CD4-positive, alpha-beta T cell treated with Interleukin-12 subunit alpha and Interleukin-12 subunit beta, for 1 hour (primary cell): ENCODE data around the gene ENTHD1.

ENCODE experiments used
- DNase-seq: peaks from one replicate; pipeline ENCODE4 v3.0.0-alpha.2; 2020

The ENTHD1 gene

GRCh38 chr22:39839917-39840510, 53.5 kb downstream of the ENTHD1 start:
- peak; percentile 20 for DNase-seq

- no peak for DNase-seq
Measured at GRCh38 chr22:39839204-39839603, 54.4 kb downstream of the ENTHD1 start.

DNA sequence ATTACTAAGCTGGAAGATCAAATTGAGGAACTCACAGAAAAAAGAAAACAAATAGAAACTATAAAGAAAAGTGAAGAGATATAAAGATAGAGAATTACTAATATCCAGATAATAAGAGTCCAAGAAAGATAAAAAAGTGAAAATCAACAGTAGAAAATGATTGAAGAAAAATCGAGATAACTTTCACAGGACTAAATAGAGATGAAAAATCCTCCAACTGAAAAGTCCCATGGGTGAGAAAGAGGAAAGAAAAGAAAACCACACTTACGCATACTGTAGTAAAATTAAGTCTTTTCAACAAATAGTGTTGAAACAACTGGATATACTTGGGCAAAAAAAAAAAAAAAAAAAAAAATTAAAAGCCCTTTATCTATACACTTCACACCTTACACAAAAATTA, 60.0 kb downstream of the ENTHD1 start:
- DNase-seq, result no peak

DNA sequence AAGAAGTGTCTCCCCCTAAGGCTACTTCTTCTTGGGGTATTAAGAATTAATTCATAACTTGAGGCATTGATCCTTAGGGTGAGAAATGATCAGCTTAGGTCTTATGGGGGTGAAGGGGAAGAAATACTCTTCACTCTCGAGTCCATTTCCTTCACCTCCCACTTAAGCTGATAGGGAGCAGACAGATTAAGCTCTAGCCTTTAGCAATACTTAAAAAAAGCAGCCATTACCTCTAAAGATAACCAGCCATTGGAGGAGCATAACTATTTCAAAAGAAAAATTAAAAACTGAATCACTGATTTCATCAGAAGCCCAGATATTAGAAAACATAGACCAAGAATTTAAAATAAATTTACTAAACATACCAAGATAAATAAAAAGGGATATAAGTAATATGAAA, 60.5 kb downstream of the ENTHD1 start:
- DNase-seq, result no peak

DNA sequence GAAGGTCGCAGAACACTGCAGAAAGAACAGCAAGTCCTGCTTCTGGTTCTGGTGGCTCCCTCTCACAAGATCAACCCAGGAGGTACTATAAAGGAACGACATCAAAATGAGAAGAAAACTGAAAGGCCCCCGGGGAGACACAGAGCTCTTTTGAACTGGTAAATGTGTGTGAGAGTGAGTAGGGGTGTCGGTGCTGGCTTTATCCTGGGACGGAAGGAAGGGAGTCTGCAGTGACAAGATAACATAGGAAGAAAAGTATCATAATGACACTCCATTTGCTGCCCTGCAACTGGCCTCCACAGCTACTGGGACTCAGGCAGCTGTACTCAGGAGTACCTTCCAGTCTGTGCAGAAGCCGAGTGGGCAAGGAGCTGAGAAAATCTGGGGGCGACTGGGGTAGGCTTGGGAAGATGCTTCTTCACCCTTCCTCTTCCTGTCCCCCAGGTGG, 60.9 kb downstream of the ENTHD1 start:
- DNase-seq, result no peak

- DNase-seq, result no peak
Measured at GRCh38 chr22:39825661-39826102, 67.9 kb downstream of the ENTHD1 start.

GRCh38 chr22:39821008-39821407, 72.6 kb downstream of the ENTHD1 start:
- DNase-seq, result no peak

DNA sequence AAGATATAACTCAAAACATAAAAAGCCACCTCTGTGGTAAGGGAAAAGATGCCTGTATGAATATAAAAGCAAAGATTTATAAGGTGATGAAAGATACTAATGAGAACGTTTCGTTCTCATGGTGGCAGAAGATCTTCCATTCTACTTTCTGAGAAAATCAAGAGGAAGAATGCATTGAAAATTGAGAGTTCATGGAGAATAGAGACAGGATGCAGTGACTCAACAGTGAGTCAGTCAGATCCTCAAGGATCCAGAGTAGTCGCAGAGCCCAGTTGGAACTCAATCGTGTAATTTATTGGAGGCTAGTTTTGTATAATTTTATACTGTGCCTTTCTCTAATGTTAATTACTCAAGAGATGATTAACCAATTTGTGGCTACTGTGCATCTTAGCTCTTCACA, 73.3 kb downstream of the ENTHD1 start:
- no peak for DNase-seq

DNA sequence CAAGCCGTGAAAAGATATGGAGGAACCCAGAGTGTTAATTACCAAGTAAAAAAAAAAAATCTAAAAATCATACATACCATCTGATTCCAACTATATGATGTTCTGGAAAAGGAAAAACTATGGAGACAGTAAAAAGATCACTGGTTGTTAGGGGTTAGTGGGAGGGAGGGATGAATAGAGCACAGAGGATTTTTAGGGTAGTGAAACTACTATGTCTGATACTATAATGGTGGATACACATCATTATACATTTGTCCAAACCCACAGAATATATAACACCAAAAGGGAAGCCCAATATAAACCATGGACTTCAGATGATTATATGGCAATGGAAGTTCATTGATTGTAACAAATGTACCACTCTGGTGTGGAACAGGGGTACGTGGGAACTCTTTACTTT, 74.1 kb downstream of the ENTHD1 start:
- no peak for DNase-seq

- no peak for DNase-seq
Measured at GRCh38 chr22:39818094-39818493, 75.5 kb downstream of the ENTHD1 start.

DNA sequence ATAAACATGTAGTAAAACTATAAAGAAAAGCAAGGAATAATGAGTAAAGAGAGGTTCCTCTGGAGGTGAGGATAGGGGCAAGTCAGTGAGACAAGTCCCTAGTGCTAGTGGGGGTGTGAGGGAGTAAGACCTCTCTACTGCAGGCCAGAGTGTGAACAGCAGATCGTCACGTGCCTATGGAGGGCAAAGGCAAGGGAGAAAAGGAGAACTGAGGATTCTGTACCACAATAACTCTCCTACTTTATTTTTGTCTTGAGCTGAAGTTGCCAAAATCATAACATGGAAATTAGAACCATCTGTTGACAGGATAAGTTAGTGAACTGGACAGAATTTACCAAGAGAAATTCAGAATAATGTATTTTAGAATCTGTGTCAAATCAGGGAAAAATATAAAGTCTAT, 77.6 kb downstream of the ENTHD1 start:
- DNase-seq, result no peak

GRCh38 chr22:39814899-39815298, 78.7 kb downstream of the ENTHD1 start:
- DNase-seq, result no peak

DNA sequence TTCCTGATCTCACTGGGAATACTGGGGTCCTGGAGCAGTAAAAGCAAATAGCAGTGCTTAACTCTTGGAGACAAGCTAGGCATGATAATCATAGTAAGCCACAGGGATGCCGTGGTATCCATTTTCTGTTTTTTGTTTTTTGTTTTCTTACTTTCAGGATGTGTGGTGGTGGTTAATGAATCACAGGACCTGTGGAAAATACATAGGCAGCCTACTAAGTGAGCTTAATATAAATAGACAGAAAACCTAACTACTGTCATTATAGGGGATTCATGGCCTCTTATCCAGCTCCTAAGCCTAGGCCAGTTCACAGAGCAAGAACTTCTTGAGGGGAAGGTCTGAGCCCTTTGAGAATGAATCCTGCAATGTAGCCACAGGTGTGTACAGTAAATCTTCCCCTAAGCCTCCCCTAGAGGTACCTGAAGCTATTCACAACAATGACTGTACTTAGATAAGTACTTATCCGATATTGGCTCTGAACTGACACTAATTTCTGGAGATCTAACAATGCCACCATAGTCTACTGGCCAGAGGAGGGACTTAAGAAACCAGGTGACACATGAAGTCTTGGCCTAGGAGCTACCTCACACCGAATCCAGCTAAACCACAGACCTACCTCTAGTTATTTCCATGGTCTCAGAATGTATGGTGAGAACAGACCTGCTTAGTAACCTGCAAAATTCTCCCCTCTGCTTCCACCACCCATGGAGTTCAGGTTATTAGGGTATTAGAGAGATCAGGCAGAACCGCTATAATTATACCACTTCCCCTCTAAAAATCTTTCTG, 83.6 kb downstream of the ENTHD1 start:
- no peak for DNase-seq

- peak; percentile 29 for DNase-seq
Measured at GRCh38 chr22:39808081-39808480, 85.5 kb downstream of the ENTHD1 start.

- no peak for DNase-seq
Measured at GRCh38 chr22:39806109-39806508, 87.5 kb downstream of the ENTHD1 start.

GRCh38 chr22:39805117-39805516, 88.4 kb downstream of the ENTHD1 start:
- DNase-seq, result no peak

GRCh38 chr22:39802682-39803081, 90.9 kb downstream of the ENTHD1 start:
- DNase-seq, result no peak

DNA sequence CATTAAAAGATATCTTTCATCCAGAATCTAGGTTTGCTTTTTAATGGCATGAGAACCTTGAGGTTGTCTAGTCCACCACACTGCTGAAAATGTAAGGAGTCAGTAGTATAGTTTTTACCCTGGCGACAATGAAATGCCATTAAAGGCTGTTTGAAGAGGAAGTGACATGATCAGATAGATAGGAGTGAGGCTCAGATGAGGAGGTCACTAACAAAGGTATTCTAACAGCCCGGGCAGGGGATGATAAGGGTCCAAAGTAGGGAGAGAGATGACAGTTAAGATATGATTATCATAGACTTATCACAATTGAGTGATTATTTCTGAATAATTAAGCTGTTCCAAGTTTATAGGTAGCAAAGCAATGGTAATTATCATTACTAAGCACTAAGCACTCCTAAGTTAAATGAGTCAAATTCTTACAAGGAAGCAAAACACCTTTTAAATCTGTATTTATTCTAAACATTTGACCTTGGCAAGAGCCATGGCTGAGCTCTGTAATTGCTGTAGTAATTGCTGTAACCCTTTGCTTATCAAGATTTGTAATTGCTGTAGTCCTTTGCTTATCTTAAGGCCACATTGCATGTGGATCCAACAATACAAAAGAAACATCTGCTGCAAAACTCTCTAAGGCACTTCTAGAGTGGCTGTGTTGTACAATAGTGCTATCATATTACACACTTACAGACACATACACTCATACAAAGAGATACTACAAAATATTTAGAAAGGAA, 92.6 kb downstream of the ENTHD1 start:
- DNase-seq, result no peak

DNA sequence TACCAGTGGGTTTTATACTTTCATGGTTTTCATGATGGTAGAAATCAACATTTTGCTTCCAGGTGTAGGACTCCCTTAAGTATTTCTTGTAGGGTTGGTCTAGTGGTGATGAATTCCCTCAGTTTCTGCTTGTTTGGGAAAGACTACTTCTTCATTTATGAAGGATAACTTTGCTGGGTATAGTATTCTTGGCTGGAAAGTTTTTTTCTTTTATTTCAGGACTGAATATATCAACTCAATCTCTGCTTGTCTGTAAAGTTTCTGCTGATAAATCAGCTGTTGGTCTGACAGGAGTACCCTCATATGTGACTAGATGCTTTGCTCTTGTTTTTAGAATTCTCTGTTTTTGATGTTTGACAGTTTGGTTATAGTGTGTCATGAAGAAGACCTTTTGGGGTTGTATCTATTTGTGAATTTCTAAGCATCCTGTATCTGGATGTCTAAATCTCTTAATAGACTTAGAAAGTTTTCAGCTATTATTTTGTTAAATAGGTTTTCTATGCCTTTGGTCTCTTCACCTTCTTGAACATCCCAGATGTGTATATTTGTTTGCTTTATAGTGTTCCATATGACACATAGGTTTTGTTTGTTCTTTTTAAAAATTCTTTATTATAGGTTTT, 95.9 kb downstream of the ENTHD1 start:
- no peak for DNase-seq

GRCh38 chr22:39789788-39790187, 103.8 kb downstream of the ENTHD1 start:
- DNase-seq, result no peak

GRCh38 chr22:39785232-39785631, 108.3 kb downstream of the ENTHD1 start:
- no peak for DNase-seq

DNA sequence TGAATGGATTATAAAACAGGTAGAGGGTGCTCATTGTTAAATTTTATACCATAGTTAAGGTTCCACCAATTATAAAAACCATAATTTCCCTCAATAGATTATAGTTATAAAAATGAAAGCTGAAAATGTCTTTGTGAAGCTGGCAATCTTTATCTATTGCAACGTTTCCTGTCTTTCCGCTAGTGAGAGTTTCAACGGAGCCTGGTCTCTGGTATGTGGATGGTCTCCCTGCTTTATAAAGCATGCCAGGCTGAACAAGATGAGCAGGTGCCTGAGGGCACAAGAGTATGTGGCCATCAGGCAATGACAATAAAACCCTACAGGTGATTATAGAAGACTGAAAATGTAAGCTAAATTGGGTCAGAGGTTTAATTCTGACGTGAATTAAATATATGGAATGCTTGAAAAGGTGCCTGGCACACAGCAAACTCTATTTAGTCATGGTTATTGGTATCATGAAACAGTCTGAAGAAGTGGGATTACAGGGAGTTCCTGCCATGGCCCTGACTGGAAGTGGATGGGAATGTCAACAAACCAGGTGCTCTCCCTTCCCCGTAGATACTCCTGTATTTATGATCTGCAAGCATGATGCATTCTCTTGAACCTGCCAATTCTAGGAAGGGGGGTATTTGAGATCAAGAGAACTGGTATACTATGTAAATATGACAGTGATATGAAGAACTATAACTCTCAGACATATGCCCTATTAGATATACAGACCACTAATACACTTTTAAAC, 115.7 kb downstream of the ENTHD1 start:
- no peak for DNase-seq
